HEK293 (cell line): ENCODE results near the gene EFCAB10.

Experiments used
- CTCF ChIA-PET: fragments of 350-600 bp; formaldehyde crosslinking; extraction: SDS; loops from one replicate; lab custom pipeline; 2021; ENCODE audit warnings: antibody characterized with exemption; lab: Yijun Ruan, JAX
- POLR2A ChIA-PET: fragments of 300-600 bp; formaldehyde crosslinking; extraction: SDS; loops from one replicate; lab custom pipeline; 2020; ENCODE audit warnings: antibody characterized with exemption, inconsistent platforms; lab: Yijun Ruan, JAX
- H3K27ac ChIP-seq: fragments of 200-500 bp; sonication (Bioruptor generic); 2 replicates; pipeline ENCODE4 v1.5.1; 2014; ENCODE audit warnings: low read depth, low read length, control low read depth, inconsistent platforms; ENCODE audit errors: extremely low read depth
- H3K36me3 ChIP-seq, 2 experiments: fragments of 200-500 bp in 1 of 2; sonication (Bioruptor generic) in 1 of 2; 1 replicate in 1 of 2; 2 replicates in 1 of 2; pipeline ENCODE4 v1.5.1; 2014 to 2017; ENCODE audit warnings: inconsistent platforms in 2 of 2, low read length in 2 of 2; ENCODE audit not compliant: control insufficient read depth in 2 of 2, insufficient read depth in 1 of 2
- H3K4me1 ChIP-seq: fragments of 200-500 bp; sonication (Bioruptor generic); 2 replicates; pipeline ENCODE4 v1.5.1; 2014; ENCODE audit warnings: mild to moderate bottlenecking, low read length, inconsistent platforms; ENCODE audit not compliant: control insufficient read depth, insufficient read depth
- H3K4me3 ChIP-seq: 2 replicates; pipeline ENCODE4 v1.5.1; 2011; ENCODE audit warnings: low read depth, mild to moderate bottlenecking, control low read depth, low read length, moderate library complexity
- H3K9me3 ChIP-seq: fragments of 200-500 bp; sonication (Bioruptor generic); 2 replicates; pipeline ENCODE4 v1.5.1; 2014; ENCODE audit warnings: low read depth, low read length, inconsistent platforms; ENCODE audit not compliant: control insufficient read depth, insufficient read depth
- BCL11B ChIP-seq: fragments of 450-650 bp; formaldehyde crosslinking; IDR thresholded peaks from 2 replicates; pipeline ENCODE4 v1.5.1; 2016; ENCODE audit warnings: low read depth, missing biosample characterization, missing genetic modification characterization
- SCRT2 ChIP-seq: fragments of 450-650 bp; formaldehyde crosslinking; IDR thresholded peaks from 2 replicates; pipeline ENCODE4 v1.5.1; 2016; ENCODE audit warnings: missing biosample characterization, missing genetic modification characterization
- ZBTB10 ChIP-seq: fragments of 450-650 bp; formaldehyde crosslinking; IDR thresholded peaks from 2 replicates; pipeline ENCODE4 v1.5.1; 2016; ENCODE audit warnings: missing biosample characterization, missing genetic modification characterization
- ZBTB26 ChIP-seq: fragments of 450-650 bp; formaldehyde crosslinking; optimal IDR thresholded peaks from 2 replicates; pipeline ENCODE3; 2016; ENCODE audit warnings: missing biosample characterization, mild to moderate bottlenecking, missing genetic modification characterization
- ZNF155 ChIP-seq: fragments of 450-650 bp; formaldehyde crosslinking; IDR thresholded peaks from 2 replicates; pipeline ENCODE4 v1.5.1; 2016; ENCODE audit warnings: missing biosample characterization, missing genetic modification characterization
- ZNF19 ChIP-seq: fragments of 450-650 bp; formaldehyde crosslinking; IDR thresholded peaks from 2 replicates; pipeline ENCODE4; 2016; ENCODE audit warnings: missing biosample characterization, missing genetic modification characterization, low read depth
- ZNF350 ChIP-seq: fragments of 450-650 bp; formaldehyde crosslinking; IDR thresholded peaks from 2 replicates; pipeline ENCODE4 v1.5.0; 2017; ENCODE audit warnings: missing biosample characterization, mild to moderate bottlenecking, missing genetic modification characterization
- ZNF404 ChIP-seq: fragments of 450-650 bp; formaldehyde crosslinking; IDR thresholded peaks from 2 replicates; pipeline ENCODE4 v1.5.1; 2017; ENCODE audit warnings: missing biosample characterization, missing genetic modification characterization
- ZNF416 ChIP-seq: fragments of 450-650 bp; formaldehyde crosslinking; IDR thresholded peaks from 2 replicates; pipeline ENCODE4 v1.5.1; 2016; ENCODE audit warnings: missing biosample characterization, missing genetic modification characterization
- ZNF426 ChIP-seq: fragments of 450-650 bp; formaldehyde crosslinking; IDR thresholded peaks from 2 replicates; pipeline ENCODE4 v1.5.1; 2017; ENCODE audit warnings: missing biosample characterization, missing genetic modification characterization, mild to moderate bottlenecking, inconsistent platforms, moderate library complexity
- ZNF513 ChIP-seq: fragments of 450-650 bp; IDR thresholded peaks from 2 replicates; pipeline ENCODE4 v1.5.1; 2018; ENCODE audit warnings: missing biosample characterization, missing genetic modification characterization
- ZNF670 ChIP-seq: fragments of 450-650 bp; formaldehyde crosslinking; IDR thresholded peaks from 2 replicates; pipeline ENCODE4 v1.5.1; 2016; ENCODE audit warnings: missing biosample characterization, missing genetic modification characterization, low read depth
- ZNF837 ChIP-seq: fragments of 450-650 bp; formaldehyde crosslinking; IDR thresholded peaks from 2 replicates; pipeline ENCODE4 v1.5.1; 2016; ENCODE audit warnings: missing biosample characterization, missing genetic modification characterization
- ZSCAN4 ChIP-seq: fragments of 450-650 bp; formaldehyde crosslinking; IDR thresholded peaks from 2 replicates; pipeline ENCODE4 v1.5.1; 2017; ENCODE audit warnings: missing biosample characterization, missing genetic modification characterization

The EFCAB10 gene

GRCh38 chr7:105567821-105568220 is 13.5 kb downstream of the EFCAB10 start (continued):
- TF ChIP-seq ZNF513 (tag by site-specific recombination) = no peak
- TF ChIP-seq ZNF426 (tag by site-specific recombination) = no peak
- no peak for TF ChIP-seq ZNF837
- TF ChIP-seq, all 188 proteins: peak for 0

- CTCF ChIA-PET = no interaction called here
- POLR2A ChIA-PET = no interaction called here
- H3K27ac ChIP-seq = no peak overlapping the region
- no peak overlapping the region for H3K4me3 ChIP-seq
- no peaks in the 10 kb centered on the region for H3K4me1 ChIP-seq
- TF ChIP-seq ZSCAN4 (tag by site-specific recombination) (no peak), ZBTB26 (tag by site-specific recombination) (no peak), ZNF350 (no peak), ZNF19 (tag by site-specific recombination) (no peak)
- H3K9me3 ChIP-seq = no peaks in the 10 kb centered on the region
- peaks cover 50 to 53% of the 10 kb centered on the region in 2 experiments for H3K36me3 ChIP-seq
Observed at GRCh38 chr7:105567024-105567423, 14.3 kb downstream of the EFCAB10 start.

GRCh38 chr7:105565190-105565589 is 16.1 kb downstream of the EFCAB10 start:
- TF ChIP-seq ZNF404 (tag by site-specific recombination) (no peak), ZNF416 (tag by site-specific recombination) (no peak), ZNF155 (tag by site-specific recombination) (no peak)
- Histone ChIP-seq H3K27ac (no peak overlapping the region), H3K4me1 (no peaks in the 10 kb centered on the region), H3K9me3 (no peaks in the 10 kb centered on the region), H3K4me3 (no peak overlapping the region), H3K36me3 (peaks cover 52 to 69% of the 10 kb centered on the region in 2 experiments)
- CTCF ChIA-PET = interaction anchor here (0.6 to 1.7 kb wide), 3 partner anchors 476 to 479 kb away, joined by 3 to 4 read pairs (median 3); no protein-coding TSS in a partner anchor
- POLR2A ChIA-PET = no interaction called here

- Histone ChIP-seq H3K27ac (no peak overlapping the region), H3K4me3 (no peak overlapping the region), H3K4me1 (no peaks in the 10 kb centered on the region), H3K9me3 (no peaks in the 10 kb centered on the region), H3K36me3 (peaks cover 46 to 77% of the 10 kb centered on the region in 2 experiments)
- ChIA-PET POLR2A (no interaction called here), CTCF (no interaction called here)
- no peak for TF ChIP-seq ZNF670 (tag by site-specific recombination)
- TF ChIP-seq BCL11B (tag by site-specific recombination) = no peak
- peak; percentile 63 for TF ChIP-seq SCRT2
- TF ChIP-seq ZBTB10 (tag by site-specific recombination) = no peak
Observed at GRCh38 chr7:105559926-105560325, 21.4 kb downstream of the EFCAB10 start.
